Measurements from ENCODE around the gene ZNF526.

ZNF526 gene

GRCh38 chr19:42178791-42179674 lies 41.1 kb upstream of the ZNF526 start:
- no peak for TF ChIP-seq REST (IDR thresholded peaks at IDR 0.05; ENCODE audit: low read depth)
- no peak for TF ChIP-seq CEBPB (IDR thresholded peaks at IDR 0.05)
- no peak for TF ChIP-seq CREB1 (IDR thresholded peaks at IDR 0.05; ENCODE audit: low read depth)
- no peak for TF ChIP-seq USF1 (IDR thresholded peaks at IDR 0.05)
- no peak for TF ChIP-seq EP300 (IDR thresholded peaks at IDR 0.05; ENCODE audit: borderline replicate concordance)
- TF ChIP-seq YY1 (IDR thresholded peaks at IDR 0.05; ENCODE audit: low read depth) = no peak
- no peak for TF ChIP-seq ZBTB7A (IDR thresholded peaks at IDR 0.05; ENCODE audit: low read depth)
- no peak for TF ChIP-seq NFIC (IDR thresholded peaks at IDR 0.05)
- TF ChIP-seq MAX (IDR thresholded peaks at IDR 0.05) = no peak
- no peak for TF ChIP-seq EGR1 (IDR thresholded peaks at IDR 0.05)
- no peak for TF ChIP-seq RAD21 (IDR thresholded peaks at IDR 0.05; ENCODE audit: low read depth)
- TF ChIP-seq TEAD4 (IDR thresholded peaks at IDR 0.05) = no peak
- no peak for TF ChIP-seq TAF1 (IDR thresholded peaks at IDR 0.05; ENCODE audit: low read depth)
- no peak for TF ChIP-seq FOXM1 (IDR thresholded peaks at IDR 0.05; ENCODE audit: borderline replicate concordance, low read depth)
- TF ChIP-seq TCF12 (IDR thresholded peaks at IDR 0.05; ENCODE audit: low read depth) = no peak

GRCh38 chr19:42184401-42184861 lies 35.7 kb upstream of the ZNF526 start:
- no peak for TF ChIP-seq REST (IDR thresholded peaks at IDR 0.05; ENCODE audit: low read depth)
- no peak for TF ChIP-seq MAX (IDR thresholded peaks at IDR 0.05)
- no peak for TF ChIP-seq TAF1 (IDR thresholded peaks at IDR 0.05; ENCODE audit: low read depth)
- no peak for TF ChIP-seq EP300 (IDR thresholded peaks at IDR 0.05; ENCODE audit: borderline replicate concordance)
- no peak for TF ChIP-seq CEBPB (IDR thresholded peaks at IDR 0.05)
- peak; percentile 86 for TF ChIP-seq RAD21 (IDR thresholded peaks at IDR 0.05; ENCODE audit: low read depth)
- no peak for TF ChIP-seq CREB1 (IDR thresholded peaks at IDR 0.05; ENCODE audit: low read depth)

- no peak for TF ChIP-seq ZBTB7A (IDR thresholded peaks at IDR 0.05; ENCODE audit: low read depth)
- TF ChIP-seq NFIC (IDR thresholded peaks at IDR 0.05) = no peak
- TF ChIP-seq MAX (IDR thresholded peaks at IDR 0.05) = no peak
- no peak for TF ChIP-seq CEBPB (IDR thresholded peaks at IDR 0.05)
- no peak for TF ChIP-seq YY1 (IDR thresholded peaks at IDR 0.05; ENCODE audit: low read depth)
- TF ChIP-seq EP300 (IDR thresholded peaks at IDR 0.05; ENCODE audit: borderline replicate concordance) = no peak
- TF ChIP-seq REST (IDR thresholded peaks at IDR 0.05; ENCODE audit: low read depth) = no peak
- no peak for TF ChIP-seq TAF1 (IDR thresholded peaks at IDR 0.05; ENCODE audit: low read depth)
- TF ChIP-seq FOXM1 (IDR thresholded peaks at IDR 0.05; ENCODE audit: borderline replicate concordance, low read depth) = no peak
- no peak for TF ChIP-seq EGR1 (IDR thresholded peaks at IDR 0.05)
- TF ChIP-seq TCF12 (IDR thresholded peaks at IDR 0.05; ENCODE audit: low read depth) = no peak
Measured at GRCh38 chr19:42185277-42185676, 34.8 kb upstream of the ZNF526 start.

- no peak for TF ChIP-seq MAX (IDR thresholded peaks at IDR 0.05)
- no peak for TF ChIP-seq FOXM1 (IDR thresholded peaks at IDR 0.05; ENCODE audit: borderline replicate concordance, low read depth)
- TF ChIP-seq RAD21 (IDR thresholded peaks at IDR 0.05; ENCODE audit: low read depth) = no peak
- TF ChIP-seq EP300 (IDR thresholded peaks at IDR 0.05; ENCODE audit: borderline replicate concordance) = no peak
- TF ChIP-seq USF1 (IDR thresholded peaks at IDR 0.05) = no peak
- no peak for TF ChIP-seq REST (IDR thresholded peaks at IDR 0.05; ENCODE audit: low read depth)
- no peak for TF ChIP-seq NFIC (IDR thresholded peaks at IDR 0.05)
- no peak for TF ChIP-seq TEAD4 (IDR thresholded peaks at IDR 0.05)
- TF ChIP-seq TCF12 (IDR thresholded peaks at IDR 0.05; ENCODE audit: low read depth) = no peak
- no peak for TF ChIP-seq CREB1 (IDR thresholded peaks at IDR 0.05; ENCODE audit: low read depth)
- TF ChIP-seq ZBTB7A (IDR thresholded peaks at IDR 0.05; ENCODE audit: low read depth) = no peak
- TF ChIP-seq CEBPB (IDR thresholded peaks at IDR 0.05) = no peak
- TF ChIP-seq YY1 (IDR thresholded peaks at IDR 0.05; ENCODE audit: low read depth) = no peak
- TF ChIP-seq EGR1 (IDR thresholded peaks at IDR 0.05) = no peak
- TF ChIP-seq TAF1 (IDR thresholded peaks at IDR 0.05; ENCODE audit: low read depth) = no peak
Measured at GRCh38 chr19:42188665-42189064, 31.4 kb upstream of the ZNF526 start.

Measured in Ishikawa (cell line).